IPS-20b (cell line): ENCODE results near the gene PACRG.

Source experiments
- H3K27ac ChIP-seq: one replicate; pipeline ENCODE4 v1.5.1; 2013; ENCODE audit warnings: low read length
- H3K27me3 ChIP-seq: 2 replicates; pipeline ENCODE4 v1.6.1; 2013; ENCODE audit warnings: mild to moderate bottlenecking, low read length, inconsistent platforms; ENCODE audit not compliant: insufficient read depth
- H3K36me3 ChIP-seq: 2 replicates; pipeline ENCODE4 v1.6.1; 2013; ENCODE audit warnings: low read depth, mild to moderate bottlenecking, inconsistent platforms, low read length, moderate library complexity; ENCODE audit not compliant: insufficient read depth
- H3K4me1 ChIP-seq: 2 replicates; pipeline ENCODE4 v1.6.1; 2013; ENCODE audit warnings: mild to moderate bottlenecking, control low read depth, inconsistent platforms, low read length, moderate library complexity; ENCODE audit not compliant: insufficient read depth
- H3K4me3 ChIP-seq: 2 replicates; pipeline ENCODE4 v1.5.1; 2013; ENCODE audit warnings: mild to moderate bottlenecking, low read length, inconsistent platforms
- H3K9ac ChIP-seq: 2 replicates; pipeline ENCODE4 v1.6.1; 2013; ENCODE audit warnings: low read depth, mild to moderate bottlenecking, inconsistent platforms, low read length, moderate library complexity
- H3K9me3 ChIP-seq: 2 replicates; pipeline ENCODE4 v1.6.1; 2013; ENCODE audit warnings: mild to moderate bottlenecking, low read depth, low read length, inconsistent platforms; ENCODE audit not compliant: insufficient read depth

PACRG gene

DNA sequence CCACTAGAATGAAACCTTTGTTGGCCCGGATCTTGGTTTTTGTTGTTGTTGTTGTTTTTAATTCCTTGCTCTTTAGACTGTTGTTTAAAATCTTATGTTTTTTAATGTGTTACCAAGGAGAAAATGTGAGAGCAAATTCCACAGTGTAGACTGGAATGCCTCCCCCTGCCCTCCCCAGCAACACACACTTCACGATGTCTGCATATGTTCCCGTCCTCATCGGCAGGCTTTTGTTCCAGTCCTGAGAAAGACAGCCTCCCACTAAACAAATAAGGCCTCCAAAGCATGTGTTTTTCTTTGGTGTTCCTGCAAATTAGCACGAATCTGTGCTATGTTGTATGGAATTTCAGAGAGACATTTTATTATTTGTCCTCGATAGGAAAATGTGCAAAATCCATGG is 423.4 kb downstream of the PACRG start:
- Histone ChIP-seq H3K9me3 (no peaks in the 10 kb centered on the region), H3K27me3 (no peaks in the 10 kb centered on the region), H3K27ac (no peak overlapping the region), H3K4me3 (no peak overlapping the region), H3K4me1 (peaks cover 5% of the 10 kb centered on the region; the same call in 1 of the 2 replicates), H3K9ac (no peak overlapping the region), H3K36me3 (no peaks in the 10 kb centered on the region)

DNA sequence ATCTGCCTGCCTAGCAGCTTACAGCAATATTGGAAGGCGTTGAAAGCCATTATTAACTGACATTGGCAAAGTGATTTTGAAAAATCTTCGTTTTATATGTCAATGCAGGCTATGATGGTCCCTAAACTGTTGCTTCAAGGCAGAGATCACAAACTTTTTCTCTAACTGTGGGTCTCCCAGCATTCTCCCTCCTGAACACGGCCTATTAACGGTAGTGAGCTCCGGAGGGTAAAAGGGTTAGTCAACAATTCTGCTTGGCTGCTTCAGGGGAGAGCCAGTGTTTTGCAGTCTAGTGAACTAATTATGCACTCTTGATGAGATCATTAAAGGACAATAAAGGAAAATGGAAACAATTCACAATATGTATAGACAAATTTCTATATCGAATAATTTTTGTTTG is 424.9 kb downstream of the PACRG start:
- Histone ChIP-seq H3K4me1 (peaks cover 5% of the 10 kb centered on the region; the same call in 1 of the 2 replicates), H3K4me3 (no peak overlapping the region), H3K36me3 (no peaks in the 10 kb centered on the region), H3K27ac (no peak overlapping the region), H3K9me3 (no peaks in the 10 kb centered on the region), H3K9ac (no peak overlapping the region), H3K27me3 (no peaks in the 10 kb centered on the region)

DNA sequence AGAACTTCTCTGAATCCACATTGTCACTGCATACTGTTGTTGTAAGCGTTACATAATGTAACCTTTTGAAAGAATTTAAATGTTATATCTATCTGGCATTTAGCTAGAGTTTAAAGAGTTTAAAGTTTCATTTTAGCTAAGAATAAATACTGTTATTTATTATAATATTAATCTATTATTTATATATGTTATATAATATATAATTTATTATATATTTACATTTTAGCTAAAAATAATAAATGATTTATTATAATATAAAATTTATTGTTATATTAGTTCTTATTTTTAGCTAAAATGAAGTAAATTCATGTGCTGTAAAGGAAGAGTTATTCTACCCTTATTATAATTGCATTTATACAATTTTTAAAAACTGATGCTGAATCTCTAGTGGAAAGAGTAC is 431.3 kb downstream of the PACRG start:
- Histone ChIP-seq H3K4me1 (no peaks in the 10 kb centered on the region), H3K27me3 (no peaks in the 10 kb centered on the region), H3K27ac (no peak overlapping the region), H3K9me3 (no peaks in the 10 kb centered on the region), H3K36me3 (no peaks in the 10 kb centered on the region), H3K9ac (no peak overlapping the region), H3K4me3 (no peak overlapping the region)

DNA sequence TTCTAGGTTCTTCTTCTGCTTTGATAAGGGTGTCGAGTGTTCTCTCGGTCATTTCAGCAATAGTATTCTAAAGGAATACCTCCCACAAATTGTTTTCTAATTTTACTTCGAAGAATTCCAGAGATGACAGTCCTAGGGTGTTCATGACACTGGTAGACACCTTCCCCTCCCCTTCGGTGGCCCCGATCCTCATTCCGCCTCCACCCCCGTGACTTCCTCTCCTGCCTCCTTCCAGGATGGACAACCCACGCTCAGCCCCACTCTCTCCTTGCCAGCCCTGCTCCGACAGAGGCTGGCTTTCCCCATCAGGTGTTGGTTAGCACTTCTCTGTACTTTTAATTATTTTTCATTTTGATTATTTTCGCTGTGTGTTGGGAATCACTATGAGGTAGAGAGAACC is 431.9 kb downstream of the PACRG start:
- H3K4me1 ChIP-seq = no peaks in the 10 kb centered on the region
- H3K4me3 ChIP-seq = no peak overlapping the region
- no peaks in the 10 kb centered on the region for H3K27me3 ChIP-seq
- H3K36me3 ChIP-seq = no peaks in the 10 kb centered on the region
- no peak overlapping the region for H3K27ac ChIP-seq
- H3K9ac ChIP-seq = no peak overlapping the region
- H3K9me3 ChIP-seq = no peaks in the 10 kb centered on the region

DNA sequence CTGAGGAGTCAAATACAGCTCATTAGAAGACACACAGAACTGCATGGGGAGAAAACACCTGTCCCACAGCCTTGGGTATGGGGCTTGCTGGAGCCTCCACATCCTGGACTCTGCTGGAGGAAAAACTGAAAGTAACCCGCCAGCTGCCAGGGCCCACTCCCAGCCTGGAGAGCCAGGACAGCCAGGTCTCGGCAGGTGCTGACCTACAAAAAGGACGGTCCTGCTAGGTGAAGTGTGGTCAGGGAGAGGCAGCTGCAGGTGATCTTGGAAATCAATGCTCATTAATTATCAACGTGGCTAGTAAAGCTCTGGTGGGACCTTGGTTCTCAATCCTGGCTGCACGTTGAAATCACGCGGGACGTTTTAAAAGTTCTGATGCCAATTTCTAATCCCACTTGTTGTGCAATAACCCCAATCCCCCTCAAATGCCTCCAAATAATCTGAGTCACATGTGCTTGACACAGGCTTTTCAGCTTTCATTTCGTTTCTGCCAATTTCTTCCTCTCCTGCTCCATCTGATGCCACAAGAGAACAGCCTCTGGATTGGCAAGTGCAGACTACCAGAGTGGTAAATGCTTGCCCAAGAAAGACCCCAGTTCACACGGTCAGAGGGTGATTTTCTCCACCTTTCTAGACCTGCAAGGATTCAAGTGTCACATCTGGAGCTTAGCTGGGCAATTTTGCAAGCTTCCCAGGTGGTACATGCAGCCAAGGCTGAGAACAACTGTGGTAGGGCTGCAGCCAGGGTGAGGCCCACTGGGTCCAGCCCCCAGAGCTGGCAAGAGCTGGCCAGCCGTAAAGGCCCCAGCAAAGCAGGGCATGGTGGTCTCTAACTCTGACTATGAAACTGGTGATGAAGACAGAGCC is 434.5 kb downstream of the PACRG start:
- no peaks in the 10 kb centered on the region for H3K9me3 ChIP-seq
- H3K9ac ChIP-seq = no peak overlapping the region
- no peak overlapping the region for H3K27ac ChIP-seq
- no peak overlapping the region for H3K4me3 ChIP-seq
- H3K4me1 ChIP-seq = no peaks in the 10 kb centered on the region
- H3K27me3 ChIP-seq = no peaks in the 10 kb centered on the region
- no peaks in the 10 kb centered on the region for H3K36me3 ChIP-seq

DNA sequence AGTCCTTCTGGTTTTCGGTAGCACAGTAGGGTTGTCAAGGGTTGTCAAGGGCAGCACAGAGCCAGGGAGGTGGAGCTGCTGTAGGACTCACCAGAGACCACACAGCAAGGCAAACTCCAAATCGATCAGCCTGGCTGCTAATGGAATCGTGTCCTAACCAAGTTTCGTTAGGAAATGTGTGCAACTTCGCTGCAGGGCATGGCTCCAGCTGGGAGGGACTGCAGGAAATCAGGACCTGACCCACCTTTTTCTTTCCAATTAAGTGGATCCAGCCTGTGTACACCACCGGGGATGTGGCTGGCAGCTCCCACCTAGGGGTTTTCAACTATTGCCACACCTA is 435.1 kb downstream of the PACRG start:
- H3K36me3 ChIP-seq = no peaks in the 10 kb centered on the region
- no peaks in the 10 kb centered on the region for H3K9me3 ChIP-seq
- no peaks in the 10 kb centered on the region for H3K4me1 ChIP-seq
- no peaks in the 10 kb centered on the region for H3K27me3 ChIP-seq
- no peak overlapping the region for H3K27ac ChIP-seq
- no peak overlapping the region for H3K4me3 ChIP-seq
- no peak overlapping the region for H3K9ac ChIP-seq

DNA sequence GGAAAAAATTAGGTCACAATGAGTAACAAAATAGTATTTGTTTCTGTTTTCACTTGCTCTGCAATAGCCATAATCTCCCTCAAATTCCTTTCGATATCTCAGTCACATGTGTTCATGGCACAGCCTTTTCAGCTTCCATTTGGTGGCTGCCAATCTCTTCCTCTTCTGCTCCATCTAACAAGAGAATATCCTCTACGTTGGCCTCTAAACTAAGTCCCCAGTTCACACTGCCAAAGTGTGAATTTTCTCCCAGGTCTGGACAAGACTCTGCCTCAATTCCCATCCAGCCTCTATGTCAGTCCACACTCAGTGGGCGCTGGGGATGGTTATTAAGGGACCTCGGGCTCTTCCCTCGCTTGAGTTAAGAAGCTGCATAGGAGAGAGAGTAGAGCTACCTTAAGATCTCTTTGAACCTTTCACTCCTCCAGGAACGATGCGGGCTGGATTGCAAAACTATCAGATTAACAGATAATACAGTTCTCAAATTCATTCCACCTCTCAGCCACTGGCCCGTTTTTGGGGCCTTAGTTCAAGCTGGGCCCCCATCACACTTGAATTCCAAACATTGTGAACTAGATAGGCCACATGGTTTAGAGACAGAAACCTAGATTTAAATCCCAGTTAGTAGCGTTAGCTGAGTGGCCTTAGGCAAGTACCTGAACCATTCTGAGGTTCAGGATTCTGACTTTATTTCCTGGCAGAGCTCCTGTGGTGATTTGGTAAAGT is 436.6 kb downstream of the PACRG start:
- H3K9ac ChIP-seq = no peak overlapping the region
- H3K27me3 ChIP-seq = no peaks in the 10 kb centered on the region
- no peaks in the 10 kb centered on the region for H3K9me3 ChIP-seq
- H3K4me3 ChIP-seq = no peak overlapping the region
- no peak overlapping the region for H3K27ac ChIP-seq
- no peaks in the 10 kb centered on the region for H3K4me1 ChIP-seq
- H3K36me3 ChIP-seq = no peaks in the 10 kb centered on the region

DNA sequence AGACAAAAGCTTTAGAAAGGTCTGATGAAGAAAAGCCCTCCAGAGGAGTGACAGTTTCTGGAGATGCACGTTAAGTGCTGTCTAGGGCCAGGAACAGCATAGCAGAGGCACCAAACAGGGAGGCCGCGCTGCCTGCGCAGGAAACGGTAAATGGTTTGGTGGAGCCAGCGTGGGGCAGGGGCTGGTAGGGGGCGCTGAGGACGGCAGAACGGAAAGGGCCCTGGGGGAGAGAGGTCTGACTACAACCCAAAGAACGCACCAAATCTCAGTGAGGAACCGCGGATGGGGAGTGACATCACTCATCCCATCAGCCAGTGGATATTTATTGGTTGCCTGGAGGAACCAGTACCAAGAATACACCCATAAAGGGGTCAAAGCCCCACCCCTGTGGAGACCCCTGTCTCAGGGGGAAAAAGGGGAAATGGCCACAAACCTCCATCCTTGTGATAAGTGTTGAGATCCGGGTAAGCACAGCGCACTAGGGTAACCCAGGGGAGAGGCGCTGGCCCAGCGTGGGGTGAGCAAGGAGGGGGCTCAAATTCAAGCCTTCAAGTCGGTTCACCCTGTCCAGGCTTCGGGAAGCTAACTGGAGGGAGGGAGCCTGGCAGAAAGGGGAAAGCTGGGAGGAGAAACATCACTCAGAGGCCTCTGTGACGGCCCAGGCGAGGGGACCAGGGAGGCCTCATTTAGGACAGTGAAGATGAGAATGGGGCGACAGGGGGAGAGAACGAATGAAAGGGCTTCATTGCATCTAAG is 437.6 kb downstream of the PACRG start:
- Histone ChIP-seq H3K36me3 (no peaks in the 10 kb centered on the region), H3K4me3 (no peak overlapping the region), H3K27ac (no peak overlapping the region)

DNA sequence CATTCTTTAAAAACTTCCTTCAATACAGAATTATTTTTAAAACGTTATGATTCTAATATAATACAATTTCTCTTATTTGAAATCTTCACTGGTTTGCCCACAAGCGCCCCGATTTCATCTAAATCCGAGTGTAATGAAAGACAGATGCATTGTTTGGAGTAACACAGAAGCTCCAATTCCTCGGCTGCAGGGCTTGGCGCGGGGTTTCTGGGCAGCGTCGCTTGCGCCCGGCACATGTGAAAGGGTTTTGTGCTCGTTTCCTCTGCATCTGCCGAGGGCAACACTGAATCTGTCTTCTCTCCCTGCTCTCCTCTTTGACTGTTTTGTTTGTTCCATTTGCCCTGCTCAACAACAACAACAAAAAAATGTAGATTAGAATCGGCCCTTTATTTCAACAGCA is 438.1 kb downstream of the PACRG start:
- Histone ChIP-seq H3K9ac (no peak overlapping the region), H3K27ac (no peak overlapping the region), H3K4me3 (no peak overlapping the region), H3K9me3 (no peaks in the 10 kb centered on the region), H3K27me3 (no peaks in the 10 kb centered on the region), H3K4me1 (no peaks in the 10 kb centered on the region), H3K36me3 (no peaks in the 10 kb centered on the region)

More for the DNA sequence above, 437.6 kb downstream of the PACRG start:
- no peak overlapping the region for H3K9ac ChIP-seq
- H3K9me3 ChIP-seq = no peaks in the 10 kb centered on the region
- no peaks in the 10 kb centered on the region for H3K27me3 ChIP-seq
- no peaks in the 10 kb centered on the region for H3K4me1 ChIP-seq

DNA sequence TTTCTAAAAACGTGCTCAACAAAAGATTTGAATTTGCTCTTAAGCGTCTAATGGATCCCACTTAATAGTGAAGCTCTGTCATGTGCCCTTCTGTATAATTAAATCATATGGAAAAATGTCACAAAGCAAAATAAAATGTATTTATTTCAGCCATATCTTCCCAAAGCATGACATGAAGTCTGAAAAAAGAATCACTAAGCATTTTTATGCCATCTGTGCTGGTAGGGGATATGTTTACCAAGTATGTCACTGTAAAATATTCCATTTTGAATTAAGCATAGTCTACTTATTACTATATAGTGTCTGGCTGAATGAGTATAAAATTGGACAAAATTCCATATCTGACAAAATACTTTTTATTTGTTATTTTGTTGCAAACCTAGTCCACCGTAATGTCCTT is 438.7 kb downstream of the PACRG start:
- Histone ChIP-seq H3K9me3 (no peaks in the 10 kb centered on the region), H3K27me3 (no peaks in the 10 kb centered on the region), H3K4me3 (no peak overlapping the region), H3K9ac (no peak overlapping the region), H3K36me3 (no peaks in the 10 kb centered on the region), H3K27ac (no peak overlapping the region), H3K4me1 (no peaks in the 10 kb centered on the region)

DNA sequence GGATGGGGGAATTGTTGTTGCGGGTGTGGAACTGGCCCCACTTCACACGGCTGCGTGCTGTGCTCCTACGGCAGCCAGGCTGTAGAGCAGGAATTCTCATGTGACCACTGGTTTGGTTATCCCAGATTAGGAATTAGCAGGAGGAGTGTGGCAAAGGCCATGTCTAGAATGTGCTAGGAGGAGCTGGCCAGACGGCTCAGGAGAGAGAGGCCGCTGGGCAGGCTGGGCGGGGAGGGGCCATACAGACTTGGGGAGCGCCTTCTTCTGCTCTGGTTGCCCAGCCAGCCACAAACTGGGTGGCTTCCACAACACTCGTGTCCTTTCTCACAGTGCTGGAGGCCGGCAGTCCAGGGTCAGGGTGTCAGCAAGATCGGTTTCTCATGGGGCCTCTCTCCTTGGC is 441.7 kb downstream of the PACRG start:
- Histone ChIP-seq H3K9me3 (no peaks in the 10 kb centered on the region), H3K9ac (no peak overlapping the region), H3K36me3 (no peaks in the 10 kb centered on the region)

More for the DNA sequence above, 441.7 kb downstream of the PACRG start:
- H3K4me3 ChIP-seq = no peak overlapping the region
- H3K27me3 ChIP-seq = no peaks in the 10 kb centered on the region
- no peak overlapping the region for H3K27ac ChIP-seq
- no peaks in the 10 kb centered on the region for H3K4me1 ChIP-seq
